Right cardiac atrium (tissue), 5 donors: ENCODE data around the gene ERCC1. TPM values are rescaled to one million over a fixed set of nuclear protein-coding genes. Genes with fewer than 3 reads are reported as not detected.

Experiments used
- ATAC-seq, 2 donors: fragments of 200-7000 bp; cut with Tn5 transposase; one replicate each; pipeline versions ENCODE4 v1.8.0 to v1.9.1; 2020; ENCODE audit warnings: moderate library complexity in 2 of 2, mild to moderate bottlenecking in 1 of 2
- DNase-seq, 3 donors: peaks; one replicate each; pipeline ENCODE4 v3.0.0-alpha.2; 2020
- H3K27ac ChIP-seq: one replicate; pipeline ENCODE4 v1.5.1; 2013; ENCODE audit warnings: mild to moderate bottlenecking, low read length, control low read depth, moderate library complexity
- H3K27me3 ChIP-seq: one replicate; pipeline ENCODE4 v1.6.1; 2013; ENCODE audit not compliant: control insufficient read depth, insufficient read depth
- H3K4me1 ChIP-seq: one replicate; pipeline ENCODE4 v1.6.1; 2013; ENCODE audit warnings: low read length; ENCODE audit not compliant: control insufficient read depth, insufficient read depth
- H3K4me3 ChIP-seq: one replicate; pipeline ENCODE4 v1.5.1; 2013; ENCODE audit warnings: low read length, control low read depth
- H3K9me3 ChIP-seq: one replicate; pipeline ENCODE4 v1.6.1; 2013; ENCODE audit warnings: low read length; ENCODE audit not compliant: control insufficient read depth
- WGBS: extraction: QIAGEN DNeasy Blood & Tissue Kit; methylation state at CpG from one replicate; pipeline ENCODE4 v1.1.7; 2013; 5-methylcytosine and 5-hydroxymethylcytosine counted together
- intact Hi-C, 4 donors: fragments of 100-400 bp; cut with DNase I; formaldehyde crosslinking; loops; one replicate each; pipeline versions ENCODE4 v1.11.0 to v1.14.0; 2022 to 2023
- polyA plus RNA-seq: library from polyadenylated mRNA; stranded (reverse); fragments of 200-250 nt; gene quantifications from one replicate; pipeline ENCODE4 v1.2.3, GENCODE V29; 2013
- total RNA-seq, 4 donors: library from RNA; stranded (reverse); fragmentation: NEBNext Ultra II Directional; extraction: Animal tissue kit (Norgen Biotek cat#: 25700); gene quantifications; one replicate each; pipeline ENCODE4 v1.2.1, GENCODE V29; 2021
- donor health status: healthy with polysubstance abuse.
- donor health status: DM: no; HTN: yes; CAD: no.
- donor health status: DM: no; HTN: no; CAD: no.
- donor health status: DM: no; HTN: yes; CAD: no; lungs with severe emphysema.
- donor health status: DM: yes; HTN: yes; CAD: no.

Gene ERCC1
- total and polyA plus RNA-seq, 5 donors: 133 to 143 (median 139) TPM

GRCh38 chr19:45468803-45469131 lies 45.0 kb upstream of the ERCC1 start:
- ATAC-seq (peak; percentile 6 to 27), DNase-seq (no peak)
- peak overlapping the region; percentile 55 for H3K27ac ChIP-seq

DNA sequence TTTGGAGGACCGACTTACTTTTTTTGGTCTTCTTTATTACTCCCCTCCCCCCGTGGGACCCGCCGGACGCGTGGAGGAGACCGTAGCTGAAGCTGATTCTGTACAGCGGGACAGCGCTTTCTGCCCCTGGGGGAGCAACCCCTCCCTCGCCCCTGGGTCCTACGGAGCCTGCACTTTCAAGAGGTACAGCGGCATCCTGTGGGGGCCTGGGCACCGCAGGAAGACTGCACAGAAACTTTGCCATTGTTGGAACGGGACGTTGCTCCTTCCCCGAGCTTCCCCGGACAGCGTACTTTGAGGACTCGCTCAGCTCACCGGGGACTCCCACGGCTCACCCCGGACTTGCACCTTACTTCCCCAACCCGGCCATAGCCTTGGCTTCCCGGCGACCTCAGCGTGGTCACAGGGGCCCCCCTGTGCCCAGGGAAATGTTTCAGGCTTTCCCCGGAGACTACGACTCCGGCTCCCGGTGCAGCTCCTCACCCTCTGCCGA lies 44.5 kb upstream of the ERCC1 start:
- Histone ChIP-seq H3K4me1 (no peaks in the 10 kb centered on the region), H3K27me3 (no peaks in the 10 kb centered on the region), H3K4me3 (peak overlapping the region; percentile 45), H3K27ac (peak overlapping the region; percentile 49), H3K9me3 (no peaks in the 10 kb centered on the region)
- peak; percentile 46 to 73 (median 59) for DNase-seq
- under 1% methylated on average over 31 of the region's 31 CpGs for WGBS
- peak in 1 of 2 donors; percentile 4 for ATAC-seq
- intact Hi-C loops: no loop called here

More at GRCh38 chr19:45468803-45469131, 45.0 kb upstream of the ERCC1 start:
- no peaks in the 10 kb centered on the region for H3K4me1 ChIP-seq
- no peaks in the 10 kb centered on the region for H3K27me3 ChIP-seq
- intact Hi-C loops: no loop called here
- no peaks in the 10 kb centered on the region for H3K9me3 ChIP-seq
- peak overlapping the region; percentile 45 for H3K4me3 ChIP-seq
- under 1% methylated on average over 18 of the region's 19 CpGs for WGBS

DNA sequence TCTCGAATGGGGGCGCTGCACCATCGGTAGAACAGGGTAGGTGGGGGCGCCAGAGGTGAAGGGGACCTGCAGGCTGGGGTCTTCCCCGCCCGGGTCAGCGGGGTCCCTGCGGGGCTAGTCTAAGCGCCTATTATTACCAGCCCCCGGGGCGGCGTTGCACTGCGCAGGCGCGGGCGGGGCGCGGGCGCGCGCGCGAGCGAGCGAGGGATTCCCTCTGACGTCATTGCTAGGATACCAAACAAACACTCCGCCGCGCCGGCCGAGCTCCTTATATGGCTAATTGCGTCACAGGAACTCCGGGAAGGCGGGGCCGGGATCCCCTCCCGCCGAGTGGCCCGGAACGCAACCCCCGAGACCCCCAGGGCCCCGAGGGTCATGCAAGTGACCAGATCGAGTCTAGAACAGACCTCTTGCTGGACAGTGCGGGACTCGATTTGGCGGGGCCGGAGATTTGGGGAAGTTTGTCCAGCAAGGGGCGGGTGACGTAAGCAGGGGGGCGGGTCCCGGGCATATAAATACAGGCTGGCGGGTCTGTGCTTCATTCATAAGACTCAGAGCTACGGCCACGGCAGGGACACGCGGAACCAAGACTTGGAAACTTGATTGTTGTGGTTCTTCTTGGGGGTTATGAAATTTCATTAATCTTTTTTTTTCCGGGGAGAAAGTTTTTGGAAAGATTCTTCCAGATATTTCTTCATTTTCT lies 43.9 kb upstream of the ERCC1 start, which contains the start of gene FOSB:
FOSB (plus strand) TSS at position 541 of the 703 bp plus-strand sequence. CDS start 591 bp downstream, outside the sequence.
- intact Hi-C loops: loop anchor here in 1 of 4 donors (2.0 kb wide), 1 partner anchor 17 kb away; no protein-coding TSS in a partner anchor
- peak within 1 kb of the TSS; percentile 45 for H3K4me3 ChIP-seq
- peak within 1 kb of the TSS; percentile 85 for H3K27ac ChIP-seq
- no peaks in the 10 kb centered on the region for H3K27me3 ChIP-seq
- H3K9me3 ChIP-seq: no peaks in the 10 kb centered on the region
- under 1% methylated on average over 56 of the region's 56 CpGs for WGBS
- H3K4me1 ChIP-seq: no peaks in the 10 kb centered on the region
- ATAC-seq (peak; percentile 61 to 69), DNase-seq (peak; percentile 95 to 98 (median 97))

DNA sequence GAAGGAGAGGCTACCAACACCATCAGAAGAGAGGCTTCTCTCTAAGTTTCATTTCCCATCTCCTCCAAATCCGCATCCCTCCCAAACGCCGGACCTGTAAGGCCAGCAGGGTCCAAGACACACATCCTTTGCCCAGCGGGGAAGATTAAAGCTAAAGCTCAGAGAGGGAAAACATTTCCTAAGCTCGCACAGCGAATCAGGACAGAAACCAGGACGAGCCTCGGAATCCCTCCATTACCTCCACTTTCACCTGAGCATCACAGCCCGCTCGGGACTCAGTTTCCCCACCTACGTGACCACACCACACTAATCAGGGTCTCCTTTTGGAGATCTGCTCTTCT lies 43.4 kb upstream of the ERCC1 start:
- no peaks in the 10 kb centered on the region for H3K27me3 ChIP-seq
- H3K27ac ChIP-seq: peak overlapping the region; percentile 34
- H3K9me3 ChIP-seq: no peaks in the 10 kb centered on the region
- ATAC-seq: no peak
- H3K4me3 ChIP-seq: peak overlapping the region; percentile 45
- WGBS: 2% methylated on average over 11 of the region's 11 CpGs
- intact Hi-C loops: loop anchor here in 1 of 4 donors (2.0 kb wide), 1 partner anchor 16 kb away; no protein-coding TSS in a partner anchor
- H3K4me1 ChIP-seq: no peaks in the 10 kb centered on the region
- no peak for DNase-seq

DNA sequence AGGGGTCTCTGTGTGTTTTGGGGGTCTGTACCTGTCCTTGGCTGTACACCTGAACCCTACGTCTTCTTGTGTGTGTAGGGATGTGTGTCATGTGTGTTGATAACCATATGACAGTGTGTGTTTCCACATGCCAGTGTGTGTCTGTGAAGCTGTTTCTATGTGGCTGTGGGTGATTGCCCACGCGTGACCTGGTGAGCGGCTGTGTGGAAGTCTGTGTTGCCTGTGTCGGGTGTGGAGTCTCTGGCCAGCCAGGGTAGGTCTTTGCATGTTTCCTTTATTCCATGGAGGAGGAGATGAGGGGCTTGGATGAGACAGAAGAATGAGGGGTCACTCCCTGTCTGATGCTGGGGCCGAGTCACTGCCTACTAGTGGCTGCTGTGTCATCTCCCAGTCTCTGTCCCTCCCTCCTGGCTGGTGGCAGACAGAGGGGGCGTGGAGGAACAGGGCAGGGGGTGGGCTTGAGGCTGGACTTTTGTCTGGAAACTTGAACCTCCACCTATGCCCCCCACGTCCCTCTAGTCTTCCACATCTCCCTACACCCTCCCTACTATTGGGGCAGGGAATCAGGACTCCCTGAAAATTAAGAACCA lies 41.2 kb upstream of the ERCC1 start:
- no peaks in the 10 kb centered on the region for H3K9me3 ChIP-seq
- DNase-seq (no peak), ATAC-seq (no peak)
- H3K4me3 ChIP-seq: no peak overlapping the region
- H3K27me3 ChIP-seq: no peaks in the 10 kb centered on the region
- H3K27ac ChIP-seq: no peak overlapping the region
- 64% methylated on average over 8 of the region's 8 CpGs for WGBS
- intact Hi-C loops: no loop called here
- no peaks in the 10 kb centered on the region for H3K4me1 ChIP-seq

- no peaks in the 10 kb centered on the region for H3K4me1 ChIP-seq
- intact Hi-C loops: no loop called here
- no peak for ATAC-seq
- no peaks in the 10 kb centered on the region for H3K9me3 ChIP-seq
- no peak overlapping the region for H3K4me3 ChIP-seq
- no peak for DNase-seq
- 85% methylated on average over 2 of the region's 2 CpGs for WGBS
- H3K27ac ChIP-seq: no peak overlapping the region
- no peaks in the 10 kb centered on the region for H3K27me3 ChIP-seq
Observed at GRCh38 chr19:45464274-45464673, 40.6 kb upstream of the ERCC1 start.

DNA sequence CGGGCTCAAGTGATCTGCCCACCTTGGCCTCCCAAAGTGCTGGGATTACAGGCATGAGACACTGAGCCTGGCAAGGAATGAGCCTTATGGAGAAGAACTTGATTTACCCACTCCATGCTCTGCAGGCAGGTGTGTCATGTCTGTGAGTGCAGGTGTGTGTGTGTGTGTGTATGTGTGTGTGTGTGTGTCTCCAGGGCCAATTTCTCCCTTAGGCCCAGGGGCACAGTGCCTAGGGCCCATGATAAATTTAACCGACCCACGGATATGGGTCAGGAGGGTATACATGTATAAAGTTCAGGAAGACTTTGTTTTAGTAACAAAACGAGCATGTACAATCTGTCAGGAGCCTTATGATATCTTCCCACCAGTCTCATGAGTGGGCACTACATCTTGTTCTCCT lies 39.5 kb upstream of the ERCC1 start:
- WGBS: 72% methylated on average over 4 of the region's 4 CpGs
- intact Hi-C loops: no loop called here
- no peaks in the 10 kb centered on the region for H3K4me1 ChIP-seq
- no peak for ATAC-seq
- no peak overlapping the region for H3K4me3 ChIP-seq
- no peak for DNase-seq
- no peak overlapping the region for H3K27ac ChIP-seq
- no peaks in the 10 kb centered on the region for H3K27me3 ChIP-seq
- H3K9me3 ChIP-seq: no peaks in the 10 kb centered on the region

- intact Hi-C loops: no loop called here
- Histone ChIP-seq H3K4me1 (no peaks in the 10 kb centered on the region), H3K27me3 (no peaks in the 10 kb centered on the region), H3K27ac (no peak overlapping the region), H3K9me3 (no peaks in the 10 kb centered on the region), H3K4me3 (no peak overlapping the region)
- 55% methylated on average over 4 of the region's 4 CpGs for WGBS
- no peak for DNase-seq
- ATAC-seq: no peak
Observed at GRCh38 chr19:45462174-45462573, 38.5 kb upstream of the ERCC1 start.

DNA sequence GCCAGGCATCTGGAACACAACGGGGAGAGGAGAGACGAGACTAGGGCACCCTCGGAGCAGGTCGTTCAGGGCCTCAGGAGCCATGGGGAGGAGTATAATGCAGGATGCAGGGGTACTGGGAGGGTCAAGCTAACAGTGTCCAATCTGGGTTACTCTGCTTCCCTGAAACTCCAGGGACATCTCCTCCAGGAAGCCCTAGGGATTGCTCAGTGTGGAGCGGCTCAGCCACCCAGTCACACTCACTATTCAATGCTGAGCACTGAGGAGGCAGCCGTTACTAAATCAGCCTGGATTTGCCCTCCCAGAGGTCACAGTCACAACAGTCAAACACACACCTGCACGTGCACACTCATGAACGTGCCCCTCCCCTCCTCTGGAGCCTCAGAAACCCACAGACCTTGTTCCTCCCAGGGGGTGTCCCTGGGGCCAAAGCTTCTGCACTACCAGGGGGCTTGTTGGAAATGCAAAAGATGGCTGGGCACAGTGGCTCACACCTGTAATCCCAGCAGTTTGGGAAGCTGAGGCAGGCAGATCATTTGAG lies 37.2 kb upstream of the ERCC1 start:
- Histone ChIP-seq H3K9me3 (no peaks in the 10 kb centered on the region), H3K27ac (no peak overlapping the region), H3K4me3 (no peak overlapping the region), H3K27me3 (no peaks in the 10 kb centered on the region), H3K4me1 (no peaks in the 10 kb centered on the region)
- DNase-seq (no peak), ATAC-seq (no peak)
- 61% methylated on average over 8 of the region's 8 CpGs for WGBS
- intact Hi-C loops: no loop called here

GRCh38 chr19:45457776-45458175 lies 34.1 kb upstream of the ERCC1 start:
- Histone ChIP-seq H3K4me1 (no peaks in the 10 kb centered on the region), H3K9me3 (no peaks in the 10 kb centered on the region), H3K27ac (no peak overlapping the region), H3K27me3 (no peaks in the 10 kb centered on the region), H3K4me3 (no peak overlapping the region)
- DNase-seq (peak in 2 of 3 donors; percentile 11 to 20), ATAC-seq (no peak)
- intact Hi-C loops: no loop called here

GRCh38 chr19:45456500-45456815 lies 32.7 kb upstream of the ERCC1 start:
- DNase-seq (no peak), ATAC-seq (no peak)
- intact Hi-C loops: no loop called here
- H3K9me3 ChIP-seq: no peaks in the 10 kb centered on the region
- H3K4me3 ChIP-seq: no peak overlapping the region
- H3K27me3 ChIP-seq: no peaks in the 10 kb centered on the region
- H3K27ac ChIP-seq: peak overlapping the region; percentile 65
- H3K4me1 ChIP-seq: no peaks in the 10 kb centered on the region
- WGBS: 71% methylated on average over 2 of the region's 2 CpGs
